Measurements from ENCODE around the gene PPP6R3. TPM values are rescaled to one million over a fixed set of nuclear protein-coding genes. Genes with fewer than 3 reads are reported as not detected.

Gene PPP6R3
- total and polyA plus RNA-seq, 2 experiments from 2014 or later: 41.9 to 118 TPM

- peak in 1 of 2 donors; percentile 33 for DNase-seq (ENCODE audit: low read depth in 1 of 2, low spot score in 1 of 2)
- no peak overlapping the region for H3K4me3 ChIP-seq
- no peak for TF ChIP-seq CTCF (IDR thresholded peaks at IDR 0.05; ENCODE audit: low read depth, low read length)
- no peaks in the 10 kb centered on the region for H3K9me3 ChIP-seq (ENCODE audit: low read depth)
- H3K4me1 ChIP-seq (ENCODE audit: low read depth): peaks cover 13% of the 10 kb centered on the region
- no peaks in the 10 kb centered on the region for H3K27me3 ChIP-seq
- peak overlapping the region; percentile 65 for H3K27ac ChIP-seq
- peaks cover 11% of the 10 kb centered on the region for H3K36me3 ChIP-seq
These were observed 83.0 kb downstream of the PPP6R3 start for GRCh38 chr11:68543594-68543993.

- no peak for TF ChIP-seq CTCF (IDR thresholded peaks at IDR 0.05; ENCODE audit: low read depth, low read length)
- no peak overlapping the region for H3K4me3 ChIP-seq
- H3K9me3 ChIP-seq (ENCODE audit: low read depth): no peaks in the 10 kb centered on the region
- H3K36me3 ChIP-seq: peaks cover 19% of the 10 kb centered on the region
- H3K27ac ChIP-seq: peak overlapping the region; percentile 74
- peaks cover 13% of the 10 kb centered on the region for H3K4me1 ChIP-seq (ENCODE audit: low read depth)
- no peaks in the 10 kb centered on the region for H3K27me3 ChIP-seq
- no peak for DNase-seq (ENCODE audit: low read depth in 1 of 2, low spot score in 1 of 2)
These were observed 84.8 kb downstream of the PPP6R3 start for GRCh38 chr11:68545347-68545746.

GRCh38 chr11:68545796-68546195 lies 85.2 kb downstream of the PPP6R3 start:
- no peak for TF ChIP-seq CTCF (IDR thresholded peaks at IDR 0.05; ENCODE audit: low read depth, low read length)
- peaks cover 19% of the 10 kb centered on the region for H3K36me3 ChIP-seq

GRCh38 chr11:68546555-68546954 lies 86.0 kb downstream of the PPP6R3 start:
- H3K36me3 ChIP-seq: peaks cover 25% of the 10 kb centered on the region
- TF ChIP-seq CTCF (IDR thresholded peaks at IDR 0.05; ENCODE audit: low read depth, low read length): no peak
- peak overlapping the region; percentile 74 for H3K27ac ChIP-seq
- H3K9me3 ChIP-seq (ENCODE audit: low read depth): no peaks in the 10 kb centered on the region
- DNase-seq (ENCODE audit: low read depth in 1 of 2, low spot score in 1 of 2): no peak
- H3K27me3 ChIP-seq: no peaks in the 10 kb centered on the region
- H3K4me1 ChIP-seq (ENCODE audit: low read depth): peaks cover 13% of the 10 kb centered on the region
- no peak overlapping the region for H3K4me3 ChIP-seq

More at GRCh38 chr11:68545796-68546195, 85.2 kb downstream of the PPP6R3 start:
- no peak overlapping the region for H3K4me3 ChIP-seq
- H3K27me3 ChIP-seq: no peaks in the 10 kb centered on the region
- peaks cover 13% of the 10 kb centered on the region for H3K4me1 ChIP-seq (ENCODE audit: low read depth)
- DNase-seq (ENCODE audit: low read depth in 1 of 2, low spot score in 1 of 2): no peak
- H3K27ac ChIP-seq: peak overlapping the region; percentile 74
- H3K9me3 ChIP-seq (ENCODE audit: low read depth): no peaks in the 10 kb centered on the region

GRCh38 chr11:68549789-68550484 lies 89.4 kb downstream of the PPP6R3 start:
- DNase-seq (ENCODE audit: low read depth in 1 of 2, low spot score in 1 of 2): peak in 1 of 2 donors; percentile 25
- Histone ChIP-seq H3K27me3 (no peaks in the 10 kb centered on the region), H3K36me3 (peaks cover 32% of the 10 kb centered on the region), H3K4me3 (no peak overlapping the region), H3K27ac (no peak overlapping the region), H3K4me1 (ENCODE audit: low read depth) (peaks cover 13% of the 10 kb centered on the region), H3K9me3 (ENCODE audit: low read depth) (no peaks in the 10 kb centered on the region)
- no peak for TF ChIP-seq CTCF (IDR thresholded peaks at IDR 0.05; ENCODE audit: low read depth, low read length)

All from cardiac muscle cell (in vitro differentiated cells and primary cell).